Activated T-cell treated with anti-CD3 and anti-CD28 coated beads, Interleukin-2, amount 50 U/mL, for 72 hours (primary cell): ENCODE measurements around the gene WFDC1. TPM values are rescaled to one million over a fixed set of nuclear protein-coding genes. Genes with fewer than 3 reads are reported as not detected.

Experiments used
- ATAC-seq, 2 donors: fragments of 150-1000 bp; cut with Tn5 transposase; replicated peaks in 1 of 2; 2 replicates each; pipeline ENCODE4 v1.10.0; 2021; ENCODE audit warnings: moderate library complexity in 2 of 2, mild to moderate bottlenecking in 1 of 2
- DNase-seq, 2 donors: peaks; one replicate each; pipeline ENCODE4 v3.0.0; 2021 to 2022; ENCODE audit warnings: mixed read lengths in 1 of 2
- H3K27ac Mint-ChIP-seq: one replicate; pipeline ENCODE4 v1.8.0; 2022; ENCODE audit warnings: mild to moderate bottlenecking, moderate library complexity, mixed read lengths
- H3K27me3 Mint-ChIP-seq: one replicate; pipeline ENCODE4 v1.8.0; 2022; ENCODE audit warnings: low read depth, mixed read lengths
- H3K36me3 Mint-ChIP-seq, 2 donors: one replicate each; pipeline ENCODE4 v1.8.0; 2022; ENCODE audit warnings: mixed read lengths in 2 of 2, mild to moderate bottlenecking in 1 of 2; ENCODE audit not compliant: insufficient read depth in 2 of 2
- H3K4me1 Mint-ChIP-seq: one replicate; pipeline ENCODE4 v1.8.0; 2022; ENCODE audit warnings: low read depth, mixed read lengths
- H3K4me3 Mint-ChIP-seq, 2 donors: one replicate each; pipeline ENCODE4 v1.8.0; 2022; ENCODE audit warnings: mild to moderate bottlenecking in 2 of 2, mixed read lengths in 2 of 2, moderate library complexity in 2 of 2
- H3K9me3 Mint-ChIP-seq, 2 donors: one replicate each; pipeline ENCODE4 v1.8.0; 2022; ENCODE audit warnings: mixed read lengths in 2 of 2
- total RNA-seq, 2 donors: library from RNA; stranded (reverse); gene quantifications; one replicate each; pipeline ENCODE4 v1.2.3, GENCODE V29; 2022

The WFDC1 gene, protein sequence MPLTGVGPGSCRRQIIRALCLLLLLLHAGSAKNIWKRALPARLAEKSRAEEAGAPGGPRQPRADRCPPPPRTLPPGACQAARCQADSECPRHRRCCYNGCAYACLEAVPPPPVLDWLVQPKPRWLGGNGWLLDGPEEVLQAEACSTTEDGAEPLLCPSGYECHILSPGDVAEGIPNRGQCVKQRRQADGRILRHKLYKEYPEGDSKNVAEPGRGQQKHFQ
- total RNA-seq, result not detected

- H3K36me3 Mint-ChIP-seq, result no peaks in the 10 kb centered on the region
- no peaks in the 10 kb centered on the region for H3K9me3 Mint-ChIP-seq
- DNase-seq (no peak), ATAC-seq (peak in 1 of 2 donors; percentile 13)
- no peak within 1 kb of the TSS for H3K27ac Mint-ChIP-seq
- peaks cover 7% of the 10 kb centered on the region for H3K4me1 Mint-ChIP-seq
- peaks cover 52% of the 10 kb centered on the region for H3K27me3 Mint-ChIP-seq
- peak within 1 kb of the TSS in 1 of 2 donors; percentile 13 for H3K4me3 Mint-ChIP-seq
These were observed at the start of gene WFDC1 for GRCh38 chr16:84294531-84295142. Gene WFDC1 (plus strand): TSS chr16:84294878. CDS start chr16:84294972, 94 bp downstream.

DNA sequence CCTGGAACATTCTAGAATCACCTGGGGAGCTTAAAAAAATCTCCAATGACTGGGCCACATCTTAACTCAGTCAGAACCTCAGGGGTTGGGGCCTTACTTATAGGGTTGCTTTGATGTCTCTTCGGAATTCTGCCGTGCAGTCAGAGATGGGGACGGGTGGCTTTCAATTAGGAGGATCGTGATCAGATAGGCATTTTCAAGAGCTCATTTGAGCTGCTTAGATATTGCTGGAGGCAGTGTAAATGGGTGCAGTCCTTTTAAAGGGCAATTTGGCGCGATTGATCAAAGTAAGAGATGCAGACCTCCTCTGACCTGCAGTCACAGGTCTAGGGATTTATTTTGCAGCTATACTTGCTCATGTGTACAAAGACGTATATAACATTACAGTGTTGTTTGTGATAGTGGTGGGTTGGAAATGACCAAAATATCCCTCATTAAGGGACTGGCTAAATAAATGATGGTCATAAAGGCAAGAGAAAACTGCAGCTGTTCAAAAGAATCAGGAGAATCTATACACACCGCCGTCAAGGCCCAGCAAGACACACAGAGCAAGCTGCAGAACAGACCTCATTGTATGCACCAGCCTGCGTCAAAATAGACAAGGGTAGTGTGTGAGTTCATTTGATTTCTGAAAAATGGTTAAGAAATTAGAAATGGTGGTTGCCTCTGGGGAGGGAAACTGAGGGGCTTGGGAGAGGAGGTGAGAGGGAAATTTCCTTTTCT lies 48.6 kb upstream of the WFDC1 start:
- Mint-ChIP-seq H3K4me3 (no peak overlapping the region), H3K27ac (peak overlapping the region; percentile 14), H3K4me1 (no peaks in the 10 kb centered on the region), H3K9me3 (peaks cover 0 to 4% of the 10 kb centered on the region in 2 donors), H3K27me3 (peaks cover 16% of the 10 kb centered on the region), H3K36me3 (no peaks in the 10 kb centered on the region)
- DNase-seq (no peak), ATAC-seq (no peak)

DNA sequence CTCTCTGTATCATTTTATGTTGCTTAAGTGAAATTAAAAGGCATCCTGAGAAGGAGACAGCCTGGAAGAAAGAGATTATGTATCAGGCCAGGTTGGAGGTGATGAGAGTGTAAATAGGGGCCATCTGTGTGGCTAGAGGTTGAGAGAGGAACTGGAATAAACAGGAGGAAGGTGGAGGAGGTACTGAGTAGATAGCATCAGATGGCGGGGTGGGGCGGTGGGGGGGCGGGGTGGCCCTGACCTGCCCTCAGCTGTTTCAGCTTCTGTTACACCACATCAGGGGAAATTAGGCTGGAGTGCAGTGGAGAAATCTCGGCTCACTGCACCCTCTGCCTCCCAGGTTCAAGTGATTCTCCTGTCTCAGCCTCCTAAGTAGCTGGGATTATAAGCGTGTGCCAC lies 48.0 kb upstream of the WFDC1 start:
- DNase-seq, result no peak
- Mint-ChIP-seq H3K27ac (peak overlapping the region; percentile 14), H3K9me3 (peaks cover 0 to 4% of the 10 kb centered on the region in 2 donors), H3K4me1 (no peaks in the 10 kb centered on the region), H3K36me3 (no peaks in the 10 kb centered on the region), H3K4me3 (no peak overlapping the region), H3K27me3 (peaks cover 22% of the 10 kb centered on the region)
- no peak for ATAC-seq

- no peaks in the 10 kb centered on the region for H3K4me1 Mint-ChIP-seq
- ATAC-seq (no peak), DNase-seq (no peak)
- no peak overlapping the region for H3K27ac Mint-ChIP-seq
- H3K9me3 Mint-ChIP-seq, result peaks cover 0 to 4% of the 10 kb centered on the region in 2 donors
- H3K4me3 Mint-ChIP-seq, result no peak overlapping the region
- H3K36me3 Mint-ChIP-seq, result no peaks in the 10 kb centered on the region
- peaks cover 26% of the 10 kb centered on the region for H3K27me3 Mint-ChIP-seq
These were observed 47.3 kb upstream of the WFDC1 start for GRCh38 chr16:84247331-84247730.

DNA sequence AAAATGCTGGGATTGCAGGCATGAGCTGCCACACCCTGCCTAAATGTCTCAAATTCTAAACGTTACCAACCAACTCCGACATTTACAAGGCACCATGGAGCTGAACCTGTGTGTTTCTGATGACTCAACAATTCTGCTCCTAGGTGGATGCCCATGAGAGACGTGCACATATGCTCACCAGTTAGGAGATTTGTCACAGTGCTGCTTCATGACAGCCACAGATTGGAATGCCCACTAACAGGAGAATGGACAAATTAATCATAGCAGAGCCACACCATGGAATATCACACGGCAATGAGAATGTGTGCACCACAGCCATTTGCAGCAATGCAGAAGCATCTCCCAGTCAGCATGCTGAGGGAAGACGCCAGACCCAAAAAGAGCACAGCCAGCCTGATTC lies 46.8 kb upstream of the WFDC1 start:
- H3K36me3 Mint-ChIP-seq, result no peaks in the 10 kb centered on the region
- no peak for ATAC-seq
- no peak overlapping the region for H3K4me3 Mint-ChIP-seq
- peaks cover 0 to 4% of the 10 kb centered on the region in 2 donors for H3K9me3 Mint-ChIP-seq
- peaks cover 26% of the 10 kb centered on the region for H3K27me3 Mint-ChIP-seq
- no peak overlapping the region for H3K27ac Mint-ChIP-seq
- no peaks in the 10 kb centered on the region for H3K4me1 Mint-ChIP-seq
- no peak for DNase-seq

GRCh38 chr16:84252184-84252583 lies 42.5 kb upstream of the WFDC1 start:
- Mint-ChIP-seq H3K27ac (no peak overlapping the region), H3K9me3 (no peaks in the 10 kb centered on the region), H3K27me3 (peaks cover 21% of the 10 kb centered on the region), H3K36me3 (no peaks in the 10 kb centered on the region), H3K4me1 (no peaks in the 10 kb centered on the region), H3K4me3 (no peak overlapping the region)
- ATAC-seq (no peak), DNase-seq (no peak)

GRCh38 chr16:84253173-84253572 lies 41.5 kb upstream of the WFDC1 start:
- no peak for ATAC-seq
- Mint-ChIP-seq H3K9me3 (no peaks in the 10 kb centered on the region), H3K27me3 (peaks cover 26% of the 10 kb centered on the region), H3K4me3 (no peak overlapping the region), H3K4me1 (no peaks in the 10 kb centered on the region), H3K27ac (no peak overlapping the region), H3K36me3 (no peaks in the 10 kb centered on the region)
- DNase-seq, result no peak

DNA sequence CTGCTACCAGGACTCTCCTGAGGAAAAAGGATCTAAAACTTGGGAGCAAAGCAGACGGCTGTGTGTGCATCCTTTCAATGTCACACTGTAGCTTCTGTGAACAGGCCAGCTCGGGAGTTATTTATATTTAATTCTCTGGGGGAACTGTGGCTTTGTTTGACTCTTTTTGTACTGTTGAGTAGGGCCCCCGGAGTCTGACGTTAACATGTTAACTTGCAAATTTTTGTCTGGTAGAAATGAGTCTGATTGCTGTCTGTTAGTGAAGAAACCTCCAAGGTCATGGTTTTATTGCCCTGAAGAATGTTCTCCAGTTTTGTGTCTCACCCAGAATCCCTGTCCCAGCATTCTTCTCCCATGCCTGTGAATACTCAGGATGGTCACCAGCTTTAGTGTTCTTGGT lies 40.6 kb upstream of the WFDC1 start:
- DNase-seq (no peak), ATAC-seq (no peak)
- Mint-ChIP-seq H3K36me3 (no peaks in the 10 kb centered on the region), H3K4me3 (no peak overlapping the region), H3K9me3 (no peaks in the 10 kb centered on the region), H3K27ac (no peak overlapping the region), H3K4me1 (no peaks in the 10 kb centered on the region), H3K27me3 (peaks cover 26% of the 10 kb centered on the region)

DNA sequence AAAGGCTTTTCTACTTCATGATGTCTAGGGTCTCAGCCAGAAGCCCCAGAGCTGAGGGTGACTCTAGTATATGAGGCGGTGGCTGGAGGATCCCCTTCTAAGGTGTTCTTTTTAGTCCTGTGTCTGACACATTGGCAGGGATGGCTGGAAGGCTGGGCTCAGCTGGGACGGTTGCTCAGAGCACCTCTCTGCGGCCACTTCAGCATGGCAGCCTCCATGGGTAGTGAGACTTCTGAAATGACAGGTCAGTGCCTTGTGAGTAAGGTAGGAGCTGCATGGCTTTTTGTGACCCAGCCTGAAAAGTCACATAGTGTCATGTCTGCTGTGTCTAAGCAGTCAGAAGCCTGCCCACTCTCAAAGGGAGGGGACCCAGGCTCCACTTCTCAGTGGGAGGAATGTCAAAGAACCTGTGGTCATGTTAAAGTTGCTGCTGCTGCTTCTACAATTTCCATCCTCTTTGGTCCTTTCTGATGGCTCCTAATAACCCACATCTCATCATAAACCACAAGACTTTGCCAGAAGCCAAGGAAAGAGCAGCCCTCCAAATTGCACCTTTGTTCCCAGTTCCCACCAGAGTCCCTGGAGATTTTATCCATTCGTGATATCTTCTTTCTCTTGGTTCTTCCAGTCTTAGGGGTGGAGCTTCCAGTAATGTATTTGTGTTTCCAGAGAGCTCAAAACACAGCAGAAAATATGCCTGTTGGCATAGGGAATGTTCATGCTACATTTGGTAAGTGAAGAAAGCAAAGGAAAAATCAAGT lies 39.4 kb upstream of the WFDC1 start:
- Mint-ChIP-seq H3K4me1 (no peaks in the 10 kb centered on the region), H3K36me3 (no peaks in the 10 kb centered on the region), H3K9me3 (no peaks in the 10 kb centered on the region), H3K27me3 (peaks cover 26% of the 10 kb centered on the region), H3K27ac (no peak overlapping the region), H3K4me3 (no peak overlapping the region)
- ATAC-seq (no peak), DNase-seq (no peak)

GRCh38 chr16:84258266-84258665 lies 36.4 kb upstream of the WFDC1 start:
- H3K9me3 Mint-ChIP-seq, result no peaks in the 10 kb centered on the region

DNA sequence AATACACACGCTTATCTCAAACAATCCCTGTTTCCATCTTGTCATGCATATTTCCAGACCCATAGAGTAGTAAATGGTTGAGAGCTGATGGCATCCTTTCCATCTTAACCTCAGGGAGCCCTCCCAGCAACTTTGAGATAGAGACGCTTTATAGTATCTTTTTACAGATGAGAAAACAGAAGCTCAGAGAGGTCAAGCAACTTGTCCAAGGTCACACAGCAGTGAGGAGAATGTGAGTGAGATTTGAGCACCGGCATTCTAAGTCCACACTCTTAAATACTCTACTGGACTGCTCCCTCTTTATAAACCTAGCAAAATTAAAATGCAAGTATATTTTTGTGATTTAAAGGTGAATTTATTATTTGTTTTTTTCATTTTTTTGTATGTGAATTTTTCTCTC lies 35.0 kb upstream of the WFDC1 start:
- DNase-seq (no peak), ATAC-seq (no peak)
- Mint-ChIP-seq H3K4me1 (no peaks in the 10 kb centered on the region), H3K27me3 (peaks cover 14% of the 10 kb centered on the region), H3K9me3 (no peaks in the 10 kb centered on the region), H3K36me3 (no peaks in the 10 kb centered on the region), H3K4me3 (no peak overlapping the region), H3K27ac (no peak overlapping the region)

More at GRCh38 chr16:84258266-84258665, 36.4 kb upstream of the WFDC1 start:
- Mint-ChIP-seq H3K36me3 (no peaks in the 10 kb centered on the region), H3K4me1 (no peaks in the 10 kb centered on the region), H3K27ac (no peak overlapping the region), H3K4me3 (no peak overlapping the region), H3K27me3 (peaks cover 13% of the 10 kb centered on the region)
- DNase-seq, result no peak
- ATAC-seq, result no peak

- Mint-ChIP-seq H3K27ac (no peak overlapping the region), H3K4me3 (no peak overlapping the region), H3K9me3 (no peaks in the 10 kb centered on the region), H3K36me3 (no peaks in the 10 kb centered on the region), H3K27me3 (peaks cover 19% of the 10 kb centered on the region), H3K4me1 (no peaks in the 10 kb centered on the region)
- DNase-seq, result no peak
- no peak for ATAC-seq
These were observed 33.7 kb upstream of the WFDC1 start for GRCh38 chr16:84260766-84261554.
